Measurements from ENCODE around the gene TNK2.

GRCh38 chr3:195914648-195915473 lies 6.5 kb upstream of the TNK2 start:
- TF ChIP-seq EZH2 (IDR thresholded peaks at IDR 0.05; ENCODE audit: borderline replicate concordance, low read depth, low read length, poor library complexity, severe bottlenecking) (no peak), CTCF (conservative IDR thresholded peaks at IDR 0.05; ENCODE audit: low read depth, low read length) (peak; percentile 98)

Measured in A673 (cell line).